Prostate gland (tissue), 2 donors: ENCODE data around the gene NUBPL. TPM values are rescaled to one million over a fixed set of nuclear protein-coding genes. Genes with fewer than 3 reads are reported as not detected.

Experiments
- DNase-seq: peaks from one replicate; pipeline ENCODE4 v3.0.0-alpha.2; 2019; ENCODE audit warnings: low spot score
- H3K27ac ChIP-seq, 2 donors: fragments of 200-600 bp; sonication (generic); 2 replicates each; pipeline ENCODE4 v1.5.1; 2017 to 2019
- H3K27me3 ChIP-seq: fragments of 200-600 bp; sonication (generic); replicated peaks from 2 replicates; pipeline ENCODE4 v1.5.1; 2019; ENCODE audit not compliant: insufficient read depth
- H3K36me3 ChIP-seq, 2 donors: fragments of 200-600 bp; sonication (generic); 1 replicate in 1 of 2; 2 replicates in 1 of 2; pipeline versions ENCODE4 v1.5.1 to v1.8.1; 2017 to 2019
- H3K4me1 ChIP-seq: fragments of 200-600 bp; sonication (generic); replicated peaks from 2 replicates; pipeline ENCODE4 v1.5.1; 2019
- H3K4me3 ChIP-seq, 2 donors: fragments of 200-600 bp; sonication (generic); 2 replicates each; pipeline ENCODE4 v1.5.1; 2017 to 2019
- H3K9me3 ChIP-seq: fragments of 200-600 bp; sonication (generic); 2 replicates; pipeline ENCODE4 v1.5.1; 2017
- CTCF ChIP-seq, 4 experiments: fragments of 200-600 bp in 2 of 4; fragments of 450-650 bp in 2 of 4; sonication (generic) in 2 of 4; IDR thresholded peaks; 1 replicate in 3 of 4; 2 replicates in 1 of 4; pipeline ENCODE4 v1.5.1; 2016 to 2019; ENCODE audit warnings: antibody characterized with exemption in 4 of 4, mild to moderate bottlenecking in 2 of 4, moderate library complexity in 2 of 4
- POLR2A ChIP-seq: fragments of 450-650 bp; IDR thresholded peaks from one replicate; pipeline ENCODE4 v1.6.1; 2016; ENCODE audit warnings: antibody characterized with exemption, mild to moderate bottlenecking
- POLR2AphosphoS5 ChIP-seq: sonication (generic); formaldehyde crosslinking; IDR thresholded peaks from one replicate; pipeline ENCODE4 v1.6.1; 2017; ENCODE audit warnings: antibody characterized with exemption
- WGBS: methylation state at CpG from one replicate; pipeline ENCODE4 v1.1.5; 2018; 5-methylcytosine and 5-hydroxymethylcytosine counted together
- intact Hi-C: fragments of 100-400 bp; cut with DNase I; formaldehyde crosslinking; loops from one replicate; pipeline ENCODE4 v1.14.2; 2022
- total RNA-seq, 2 donors: library from RNA; depleted of rRNA; stranded (reverse); fragments of >200 nt; gene quantifications; one replicate each; pipeline ENCODE4 v1.1.0, GENCODE V29; 2016

NUBPL gene
- total RNA-seq, 2 donors from 2014 or later = 6.5 to 12.1 TPM

GRCh38 chr14:31559939-31560338 lies 1.3 kb upstream of the NUBPL start:
- intact Hi-C loops = no loop called here
- H3K9me3 ChIP-seq = no peaks in the 10 kb centered on the region
- no peak for TF ChIP-seq CTCF (IDR thresholded peaks at IDR 0.05)
- TF ChIP-seq POLR2AphosphoS5 = no peak
- TF ChIP-seq POLR2A = no peak
- no peaks in the 10 kb centered on the region for H3K36me3 ChIP-seq
- no peaks in the 10 kb centered on the region for H3K27me3 ChIP-seq
- WGBS = 95% methylated on average over 21 of the region's 21 CpGs
- DNase-seq = no peak
- no peak overlapping the region for H3K27ac ChIP-seq
- no peaks in the 10 kb centered on the region for H3K4me1 ChIP-seq
- H3K4me3 ChIP-seq = no peak overlapping the region

GRCh38 chr14:31560759-31561154 lies 447 bp upstream of the NUBPL start:
- 47% methylated on average over 7 of the region's 7 CpGs for WGBS
- no peaks in the 10 kb centered on the region for H3K4me1 ChIP-seq
- TF ChIP-seq CTCF (IDR thresholded peaks at IDR 0.05) (no peak), POLR2AphosphoS5 (no peak), POLR2A (no peak)
- peak overlapping the region; percentile 75 to 85 for H3K4me3 ChIP-seq
- no peaks in the 10 kb centered on the region for H3K9me3 ChIP-seq
- no peaks in the 10 kb centered on the region for H3K36me3 ChIP-seq
- intact Hi-C loops = no loop called here
- H3K27me3 ChIP-seq = no peaks in the 10 kb centered on the region
- no peak for DNase-seq
- peak overlapping the region; percentile 63 to 64 for H3K27ac ChIP-seq

- Histone ChIP-seq H3K4me1 (no peaks in the 10 kb centered on the region), H3K4me3 (no peak overlapping the region), H3K27ac (no peak overlapping the region), H3K27me3 (no peaks in the 10 kb centered on the region), H3K9me3 (no peaks in the 10 kb centered on the region), H3K36me3 (no peaks in the 10 kb centered on the region)
- TF ChIP-seq POLR2A (no peak), CTCF (IDR thresholded peaks at IDR 0.05) (no peak), POLR2AphosphoS5 (no peak)
- 89% methylated on average over 2 of the region's 2 CpGs for WGBS
- DNase-seq = no peak
- intact Hi-C loops = no loop called here
Observed at GRCh38 chr14:31564194-31564593, 3.0 kb downstream of the NUBPL start.

GRCh38 chr14:31566456-31566855 lies 5.3 kb downstream of the NUBPL start:
- intact Hi-C loops = no loop called here
- Histone ChIP-seq H3K27me3 (no peaks in the 10 kb centered on the region), H3K27ac (no peak overlapping the region), H3K36me3 (no peaks in the 10 kb centered on the region), H3K9me3 (no peaks in the 10 kb centered on the region), H3K4me1 (no peaks in the 10 kb centered on the region), H3K4me3 (no peak overlapping the region)
- TF ChIP-seq POLR2AphosphoS5 (no peak), POLR2A (no peak), CTCF (IDR thresholded peaks at IDR 0.05) (no peak)
- 86% methylated on average over 1 of the region's 1 CpG for WGBS
- DNase-seq = no peak

GRCh38 chr14:31567655-31568054 lies 6.5 kb downstream of the NUBPL start:
- H3K27ac ChIP-seq = no peak overlapping the region
- no peaks in the 10 kb centered on the region for H3K9me3 ChIP-seq
- DNase-seq = no peak
- 95% methylated on average over 2 of the region's 2 CpGs for WGBS
- H3K4me1 ChIP-seq = no peaks in the 10 kb centered on the region
- no peak overlapping the region for H3K4me3 ChIP-seq
- TF ChIP-seq POLR2AphosphoS5 = no peak
- TF ChIP-seq CTCF (IDR thresholded peaks at IDR 0.05) = no peak
- no peak for TF ChIP-seq POLR2A
- H3K36me3 ChIP-seq = no peaks in the 10 kb centered on the region
- no peaks in the 10 kb centered on the region for H3K27me3 ChIP-seq
- intact Hi-C loops = no loop called here
